Right ventricle myocardium superior (tissue), 1 donor: ENCODE measurements around the gene ATP2B2. TPM values are rescaled to one million over a fixed set of nuclear protein-coding genes. Genes with fewer than 3 reads are reported as not detected.
A peak's percentile ranks its signal among the peaks of the same experiment; 100 is the strongest.
"Not testable (repeated sequence)": the region's sequence is repeated elsewhere in the genome, so short reads cannot be mapped to it uniquely, and the experiment has no call there.

ENCODE experiments used
- ATAC-seq: fragments of 200-7000 bp; cut with Tn5 transposase; one replicate; pipeline ENCODE4 v1.9.1; 2020; ENCODE audit warnings: mild to moderate bottlenecking; ENCODE audit not compliant: poor library complexity
- DNase-seq: peaks from one replicate; pipeline ENCODE4 v3.0.0-alpha.2; 2020
- intact Hi-C: fragments of 100-400 bp; cut with DNase I; formaldehyde crosslinking; loops from one replicate; pipeline ENCODE4 v1.11.2; 2022
- total RNA-seq: library from RNA; stranded (reverse); fragmentation: NEBNext Ultra II Directional; extraction: Animal tissue kit (Norgen Biotek cat#: 25700); gene quantifications from one replicate; pipeline ENCODE4 v1.2.1, GENCODE V29; 2021
- donor health status: DM: no; HTN: yes; CAD: no; lungs with severe emphysema.

The ATP2B2 gene
- total RNA-seq, 1 donor from 2014 or later = not detected

GRCh38 chr3:10315771-10316344, 189.5 kb downstream of the ATP2B2 start:
- no peak for DNase-seq
- ATAC-seq = no peak
- intact Hi-C loops = no loop called here

DNA sequence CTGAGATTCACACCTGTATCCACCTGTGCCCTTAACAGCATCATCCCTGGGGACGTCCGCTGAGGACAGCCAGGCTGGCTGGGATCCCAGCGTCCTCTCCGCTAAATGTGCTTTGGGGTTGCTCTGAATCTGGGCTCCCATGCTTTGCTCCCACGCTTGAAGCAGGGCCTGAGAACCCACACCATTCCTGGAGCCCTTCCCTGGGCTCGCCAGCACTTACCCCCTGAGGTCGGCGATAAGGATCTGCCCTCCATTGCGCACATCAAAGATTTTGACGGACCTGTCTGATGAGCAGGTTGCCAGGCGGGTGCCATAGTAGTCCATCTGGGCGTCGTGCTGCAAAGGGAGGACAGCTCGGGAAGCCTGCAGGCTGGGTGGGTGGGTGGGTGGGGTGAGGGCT, 190.3 kb downstream of the ATP2B2 start:
- no peak for ATAC-seq
- intact Hi-C loops = no loop called here
- no peak for DNase-seq

- intact Hi-C loops = no loop called here
- no peak for DNase-seq
- ATAC-seq = peak; percentile 19
Measured at GRCh38 chr3:10312861-10313260, 192.5 kb downstream of the ATP2B2 start.

GRCh38 chr3:10312391-10312790, 193.0 kb downstream of the ATP2B2 start:
- ATAC-seq (no peak), DNase-seq (no peak)
- intact Hi-C loops = no loop called here

DNA sequence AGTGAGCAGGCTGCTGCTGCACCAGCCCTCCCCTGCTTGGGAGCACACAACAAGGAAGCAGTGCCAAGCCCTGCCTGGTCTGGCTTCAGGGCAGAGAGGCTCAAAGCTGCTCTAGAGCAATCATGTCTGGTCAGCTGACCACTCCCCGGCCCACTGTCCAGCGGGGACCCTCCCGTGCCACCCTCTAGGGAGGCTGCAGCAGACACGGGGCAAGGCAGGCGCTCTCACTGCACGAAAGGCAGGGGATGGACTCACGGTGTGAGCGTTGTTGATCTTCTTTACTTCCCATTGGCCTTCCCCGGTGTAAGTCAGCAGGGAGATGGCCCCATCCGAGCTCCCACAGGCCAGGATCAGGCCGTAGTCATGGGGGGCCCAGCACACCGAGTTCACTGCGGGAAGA, 193.7 kb downstream of the ATP2B2 start:
- DNase-seq (no peak), ATAC-seq (no peak)
- intact Hi-C loops = no loop called here

- ATAC-seq (no peak), DNase-seq (no peak)
- intact Hi-C loops = no loop called here
Measured at GRCh38 chr3:10310578-10310977, 194.8 kb downstream of the ATP2B2 start.

DNA sequence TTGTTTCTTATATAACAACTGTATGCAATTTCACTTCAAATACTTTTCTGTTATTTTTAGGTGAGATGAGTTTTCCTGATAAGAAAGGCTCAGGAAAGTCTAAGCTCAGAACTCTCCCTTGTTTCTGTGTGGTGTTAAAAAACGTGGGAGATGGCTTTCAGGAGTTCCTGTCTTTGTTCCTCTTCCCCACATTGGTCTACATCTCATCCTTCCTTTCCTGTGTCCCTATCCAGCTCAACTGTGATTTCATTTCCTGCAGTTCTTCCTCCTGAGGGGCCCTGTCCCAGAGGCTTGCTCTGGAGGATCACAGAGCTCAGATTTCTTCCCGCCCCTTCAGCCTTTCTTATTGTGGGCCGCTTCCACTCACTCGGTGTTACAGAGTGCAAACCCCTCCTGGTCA, 195.7 kb downstream of the ATP2B2 start:
- no peak for DNase-seq
- no peak for ATAC-seq
- intact Hi-C loops = no loop called here

- no peak for DNase-seq
- ATAC-seq = no peak
- intact Hi-C loops = no loop called here
Measured at GRCh38 chr3:10308678-10309077, 196.7 kb downstream of the ATP2B2 start.

DNA sequence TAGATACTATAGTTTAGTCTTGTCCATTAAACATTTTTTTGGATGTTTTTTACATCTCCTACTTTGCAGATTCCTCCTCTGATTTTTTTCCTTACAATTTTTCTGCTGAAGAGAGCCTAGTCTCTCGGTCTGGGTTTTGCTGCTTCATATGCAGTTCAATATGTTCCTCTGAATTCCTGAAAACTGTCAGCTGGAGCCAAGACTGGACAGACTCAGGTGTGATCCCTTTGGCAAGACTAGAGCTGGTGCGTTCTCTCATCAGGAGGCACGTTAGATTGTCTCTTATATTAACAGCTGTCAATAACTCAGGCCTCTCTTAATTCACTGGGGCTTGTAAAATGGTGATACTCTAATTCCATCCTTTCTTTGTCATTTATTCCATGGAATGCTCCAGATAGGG, 199.2 kb downstream of the ATP2B2 start:
- intact Hi-C loops = no loop called here
- no peak for DNase-seq
- ATAC-seq = no peak

DNA sequence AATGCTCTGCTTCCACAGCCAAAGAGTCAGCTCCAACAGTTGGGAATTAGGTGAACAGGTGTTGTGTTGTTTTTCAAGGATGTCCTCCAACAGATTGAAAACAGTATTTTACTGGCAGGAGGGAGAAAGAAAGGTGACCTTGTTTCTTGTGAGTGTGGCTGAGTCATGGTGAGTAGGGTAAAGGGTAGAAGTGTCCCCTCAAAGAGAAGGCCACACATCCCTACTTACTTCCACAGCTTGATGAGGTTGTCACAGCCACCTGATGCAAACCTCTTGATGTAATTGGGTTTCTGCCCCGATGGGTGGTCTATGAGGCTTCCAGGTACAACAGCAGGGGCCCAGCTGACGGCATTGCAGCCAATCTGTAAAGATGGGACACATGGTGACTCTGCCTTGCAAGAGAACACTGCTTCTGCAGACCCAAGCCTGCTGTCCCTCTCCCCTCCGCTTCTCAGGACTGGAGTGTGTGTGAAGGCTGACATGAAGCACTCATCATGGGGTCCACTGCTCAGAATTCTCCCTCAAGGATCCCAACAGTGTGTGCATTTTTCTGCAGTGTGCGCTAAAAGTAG, 200.0 kb downstream of the ATP2B2 start:
- no peak for DNase-seq
- ATAC-seq = no peak
- intact Hi-C loops = no loop called here

- DNase-seq = no peak
- intact Hi-C loops = no loop called here
- no peak for ATAC-seq
Measured at GRCh38 chr3:10304905-10305304, 200.5 kb downstream of the ATP2B2 start.

DNA sequence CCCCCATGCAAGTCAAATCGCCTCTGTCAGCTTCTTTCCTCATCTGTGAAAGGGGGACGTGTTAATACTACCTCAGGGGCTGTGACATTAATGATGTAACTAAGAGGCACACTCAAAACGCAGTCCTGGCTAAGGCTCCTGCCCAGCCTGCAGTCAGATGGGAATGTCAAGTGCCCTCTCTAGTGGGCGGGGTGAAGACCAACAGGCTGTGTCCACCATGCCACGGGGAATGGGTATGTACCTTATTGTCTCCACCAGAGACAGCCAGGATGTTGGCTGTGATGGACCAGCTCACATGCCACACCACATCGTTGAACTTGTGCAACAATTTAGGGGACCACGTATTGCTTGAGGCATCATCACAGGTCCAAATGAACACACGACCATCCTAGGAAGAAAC, 201.6 kb downstream of the ATP2B2 start:
- intact Hi-C loops = no loop called here
- ATAC-seq = no peak
- no peak for DNase-seq

DNA sequence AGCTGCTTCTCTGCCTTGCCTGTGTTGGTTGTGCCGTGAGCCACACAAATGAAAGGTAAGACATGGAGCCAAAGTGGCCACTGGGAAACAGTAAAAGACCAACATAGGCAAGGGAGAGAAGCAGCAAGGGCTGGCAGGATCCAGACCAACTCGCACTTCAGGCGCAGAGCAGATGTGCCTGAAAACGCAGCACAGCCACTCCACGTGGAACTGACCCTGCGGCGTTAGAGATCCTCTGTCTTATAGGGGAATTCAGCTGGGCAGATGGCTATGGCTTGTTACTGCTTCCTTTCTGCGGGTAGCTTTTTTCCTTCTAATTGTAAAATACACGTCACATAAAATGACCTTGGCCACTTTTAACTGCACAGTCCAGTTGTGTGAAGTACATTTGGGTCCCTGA, 202.3 kb downstream of the ATP2B2 start:
- no peak for ATAC-seq
- intact Hi-C loops = no loop called here

DNA sequence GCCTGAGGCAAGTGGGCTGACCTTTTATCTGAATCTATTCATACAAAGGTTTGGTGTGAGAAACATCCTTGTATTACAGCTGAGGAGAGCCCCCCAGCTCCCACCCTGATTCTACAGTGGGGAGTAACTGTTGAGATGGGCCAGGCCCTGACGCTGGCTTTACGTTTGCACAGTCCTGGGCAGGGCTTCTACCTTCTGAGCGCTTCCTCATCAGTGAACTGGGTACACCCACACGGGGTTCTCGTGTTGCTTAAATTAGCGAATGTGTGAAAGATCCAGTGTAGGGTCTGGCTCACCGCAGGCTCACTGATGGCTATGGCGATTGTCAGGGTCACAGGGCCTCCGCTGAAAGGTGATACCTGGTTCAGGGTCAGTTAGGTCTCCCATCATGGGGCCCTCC, 205.3 kb downstream of the ATP2B2 start:
- ATAC-seq = no peak
- intact Hi-C loops = no loop called here

More for the DNA sequence above, 202.3 kb downstream of the ATP2B2 start:
- no peak for DNase-seq

DNA sequence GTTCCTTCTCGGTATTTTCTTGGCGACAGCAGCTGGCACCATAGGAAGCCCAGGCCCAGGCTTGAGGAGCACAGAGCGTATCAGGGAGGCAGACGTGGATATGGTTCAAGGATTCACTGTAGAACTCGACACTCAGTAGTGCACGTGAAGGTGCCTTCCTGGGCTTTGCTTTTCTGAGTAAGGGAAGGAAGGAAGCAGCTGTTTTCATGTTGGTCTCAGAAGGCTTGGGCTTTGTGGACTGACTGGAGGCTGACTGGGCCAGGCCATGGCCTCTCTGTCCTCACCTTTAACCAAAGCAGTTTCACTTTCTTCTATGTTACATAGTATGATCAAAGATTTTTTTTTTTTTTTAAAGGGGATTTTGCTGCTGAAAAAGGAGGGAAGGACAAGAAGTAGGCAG, 205.7 kb downstream of the ATP2B2 start:
- ATAC-seq (no peak), DNase-seq (no peak)
- intact Hi-C loops = no loop called here

More for the DNA sequence above, 205.3 kb downstream of the ATP2B2 start:
- DNase-seq = no peak

DNA sequence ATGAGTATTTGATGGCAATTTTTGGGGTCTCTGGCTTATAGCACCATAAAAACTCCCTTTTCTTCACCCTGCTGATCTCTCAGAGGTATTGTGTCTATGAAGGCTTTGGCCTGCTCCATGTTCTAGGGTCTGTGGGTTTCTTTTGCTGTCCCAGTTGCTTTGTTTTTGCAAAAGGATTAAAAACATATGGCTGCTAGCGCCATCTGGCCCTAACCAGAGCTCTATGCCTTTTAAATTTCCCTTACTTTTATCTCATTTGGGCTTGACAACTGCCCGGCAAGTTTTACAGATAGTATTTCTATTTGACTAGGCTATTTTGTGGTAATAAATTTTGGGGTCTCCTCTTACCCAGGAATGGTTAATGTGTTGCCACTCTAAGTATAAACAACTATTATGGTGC, 206.2 kb downstream of the ATP2B2 start:
- ATAC-seq (no peak), DNase-seq (no peak)
- intact Hi-C loops = no loop called here

DNA sequence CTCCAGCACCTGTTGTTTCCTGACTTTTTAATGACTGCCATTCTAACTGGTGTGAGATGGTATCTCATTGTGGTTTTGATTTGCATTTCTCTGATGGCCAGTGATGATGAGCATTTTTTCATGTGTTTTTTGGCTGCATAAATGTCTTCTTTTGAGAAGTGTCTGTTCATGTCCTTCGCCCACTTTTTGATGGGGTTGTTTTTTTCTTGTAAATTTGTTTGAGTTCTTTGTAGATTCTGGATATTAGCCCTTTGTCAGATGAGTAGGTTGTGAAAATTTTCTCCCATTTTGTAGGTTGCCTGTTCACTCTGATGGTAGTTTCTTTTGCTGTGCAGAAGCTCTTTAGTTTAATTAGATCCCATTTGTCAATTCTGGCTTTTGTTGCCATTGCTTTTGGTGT, 207.3 kb downstream of the ATP2B2 start:
- DNase-seq, intact Hi-C loops: not testable (repeated sequence)

GRCh38 chr3:10294030-10294586, 211.3 kb downstream of the ATP2B2 start:
- ATAC-seq (no peak), DNase-seq (no peak)
- intact Hi-C loops = no loop called here

More for the DNA sequence above, 207.3 kb downstream of the ATP2B2 start:
- not testable (repeated sequence) for ATAC-seq

DNA sequence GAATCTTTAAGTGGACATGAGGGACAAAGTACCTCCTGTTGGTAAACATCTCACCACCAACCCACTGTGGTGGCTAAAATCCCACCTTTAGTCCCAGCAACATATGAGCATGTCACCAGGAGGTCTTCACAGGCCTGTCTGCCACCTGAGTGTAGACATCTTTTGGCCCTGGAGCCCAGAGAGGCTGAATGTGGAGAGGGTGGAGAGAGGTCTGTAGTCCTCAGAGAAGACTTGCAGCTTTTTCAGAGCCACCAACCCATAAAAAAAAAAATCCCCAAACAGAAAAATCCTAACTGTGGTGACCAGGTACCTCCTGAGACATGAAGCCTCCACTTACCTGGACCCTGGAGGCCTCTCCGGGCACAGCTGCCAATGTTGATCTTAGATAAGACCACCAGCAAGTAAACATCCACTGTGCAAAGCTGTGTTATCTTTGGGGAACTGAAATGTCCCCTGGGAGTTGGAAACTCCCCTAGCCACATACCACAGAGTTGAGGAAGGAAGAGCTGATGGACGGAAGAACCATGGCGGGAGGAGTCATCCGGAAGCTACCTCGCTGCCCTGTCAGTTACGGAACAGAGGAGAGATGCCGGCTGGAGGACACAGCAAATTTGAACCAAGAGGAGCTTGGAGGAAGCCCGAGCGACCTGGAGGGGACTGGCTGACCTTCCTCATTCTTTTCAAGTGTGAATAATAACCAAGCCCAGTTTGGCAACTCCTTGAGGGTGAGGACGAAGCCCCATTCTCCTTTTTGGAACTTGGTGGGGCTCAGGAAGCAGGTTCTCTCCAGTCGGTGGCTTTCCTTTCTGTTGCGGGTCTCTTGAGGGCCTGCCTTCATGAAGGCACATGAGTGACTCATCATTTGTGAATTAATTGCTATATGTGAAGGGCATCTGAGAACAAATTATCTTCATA, 212.6 kb downstream of the ATP2B2 start, which contains the start of gene GHRL:
Gene GHRL, minus strand, starts transcription at position 443 of the 915 bp plus-strand sequence. CDS start 2,767 bp downstream, outside the sequence.
- no peak for ATAC-seq
- intact Hi-C loops = no loop called here
- DNase-seq = no peak
